ENCODE results near the gene CPNE5. TPM values are rescaled to one million over a fixed set of nuclear protein-coding genes. Genes with fewer than 3 reads are reported as not detected.

The CPNE5 gene
- total and polyA plus RNA-seq, 9 of the 15 experiments (the other 6 are each of a cell fraction or from before 2014, with no cell fraction given), result 0.14 to 1.0 (median 0.46) TPM; not detected in 2

GRCh38 chr6:36860126-36860525, 20.9 kb upstream of the CPNE5 start:
- Histone ChIP-seq H3K79me2 (ENCODE audit: control insufficient read depth, insufficient read depth, low read length) (peaks cover 81% of the 10 kb centered on the region), H2AFZ (ENCODE audit: low read depth, low read length) (no peak overlapping the region), H3K4me1 (replicated peaks in 1 of 2; ENCODE audit: control insufficient read depth in 2 of 2, insufficient read depth in 2 of 2, low read length in 2 of 2) (peaks cover 30 to 37% of the 10 kb centered on the region in 2 experiments), H3K36me3 (ENCODE audit: control insufficient read depth, insufficient read depth, low read length) (peaks cover 86% of the 10 kb centered on the region), H3K4me3 (no peak overlapping the region), H3K27me3 (ENCODE audit: control insufficient read depth in 2 of 2, insufficient read depth in 2 of 2, low read length in 2 of 2) (no peaks in the 10 kb centered on the region), H3K9me3 (replicated peaks; ENCODE audit: control insufficient read depth, insufficient read depth, low read depth, low read length) (no peaks in the 10 kb centered on the region), H3K27ac (ENCODE audit: extremely low read depth, low read depth, low read length) (no peak overlapping the region), H4K20me1 (replicated peaks; ENCODE audit: control insufficient read depth, insufficient read depth, low read length) (no peaks in the 10 kb centered on the region), H3K4me2 (ENCODE audit: insufficient read depth, low read length) (no peak overlapping the region), H3K9ac (ENCODE audit: insufficient read depth in 1 of 2, low read depth in 2 of 2, low read length in 2 of 2) (no peak overlapping the region), H3K9me1 (ENCODE audit: control insufficient read depth, insufficient read depth, low read length) (no peaks in the 10 kb centered on the region)
- ChIA-PET POLR2A (interaction anchor here (0.6 to 8.9 kb wide), 4 partner anchors 8 to 126 kb away, joined by 3 to 60 read pairs (median 6); no protein-coding TSS in a partner anchor), CTCF (ENCODE audit: low intra/inter-chr PET ratio) (no interaction called here)
- DNase-seq (ENCODE audit: extremely low read depth in 1 of 4, low spot score in 3 of 4) (no peak), ATAC-seq (no peak), FAIRE-seq (no peak)
- TF ChIP-seq NFE2 (IDR thresholded peaks at IDR 0.05; ENCODE audit: low read depth) (no peak), TFAP4 (CRISPR knock-in tag; IDR thresholded peaks at IDR 0.05; ENCODE audit: borderline replicate concordance) (no peak), ILK (tag; IDR thresholded peaks at IDR 0.05; ENCODE audit: borderline replicate concordance, low read depth) (no peak), ZBTB43 (CRISPR knock-in tag; IDR thresholded peaks at IDR 0.05) (no peak), ZNF408 (CRISPR knock-in tag; IDR thresholded peaks at IDR 0.05; ENCODE audit: low read depth) (no peak), HDAC8 (tag; IDR thresholded peaks at IDR 0.05) (no peak), LARP7 (IDR thresholded peaks at IDR 0.05) (no peak), ZNF586 (CRISPR knock-in tag; conservative IDR thresholded peaks at IDR 0.05) (no peak), C11orf30 (IDR thresholded peaks at IDR 0.05; ENCODE audit: low read depth) (no peak), CREB3L1 (IDR thresholded peaks at IDR 0.05; ENCODE audit: borderline replicate concordance, low read depth) (no peak), FOXK1 (CRISPR knock-in tag; IDR thresholded peaks at IDR 0.05; ENCODE audit: borderline replicate concordance) (no peak), TEAD4 (IDR thresholded peaks at IDR 0.05; ENCODE audit: low read length) (no peak), TEAD4 (CRISPR knock-in tag; IDR thresholded peaks at IDR 0.05; ENCODE audit: borderline replicate concordance) (no peak), BDP1 (IDR thresholded peaks at IDR 0.05; ENCODE audit: insufficient read depth, insufficient read length) (no peak), NKRF (IDR thresholded peaks at IDR 0.05; ENCODE audit: borderline replicate concordance) (no peak)
- WGBS (ENCODE audit: insufficient coverage, low coverage, missing lambda C conversion rate), result 92% methylated on average over 7 of the region's 7 CpGs
- in situ Hi-C loops (cut with MboI) (no loop called here), intact Hi-C loops (cut with micrococcal nuclease) (no loop called here)
- no TSS peak for BruUV-seq (replicated peaks)
